NCI-H82 treated with DMSO at 0.1 percent for 48 hours (cell line): ENCODE measurements around the gene FITM2.
A peak's percentile ranks its signal among the peaks of the same experiment; 100 is the strongest.
"Not testable (repeated sequence)": the region's sequence is repeated elsewhere in the genome, so short reads cannot be mapped to it uniquely, and the experiment has no call there.

ENCODE experiments used
- DNase-seq: peaks from one replicate; lab custom pipeline; 2025; ENCODE audit not compliant: unreplicated experiment; lab: John Stamatoyannopoulos, UW

The FITM2 gene, protein sequence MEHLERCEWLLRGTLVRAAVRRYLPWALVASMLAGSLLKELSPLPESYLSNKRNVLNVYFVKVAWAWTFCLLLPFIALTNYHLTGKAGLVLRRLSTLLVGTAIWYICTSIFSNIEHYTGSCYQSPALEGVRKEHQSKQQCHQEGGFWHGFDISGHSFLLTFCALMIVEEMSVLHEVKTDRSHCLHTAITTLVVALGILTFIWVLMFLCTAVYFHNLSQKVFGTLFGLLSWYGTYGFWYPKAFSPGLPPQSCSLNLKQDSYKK

DNA sequence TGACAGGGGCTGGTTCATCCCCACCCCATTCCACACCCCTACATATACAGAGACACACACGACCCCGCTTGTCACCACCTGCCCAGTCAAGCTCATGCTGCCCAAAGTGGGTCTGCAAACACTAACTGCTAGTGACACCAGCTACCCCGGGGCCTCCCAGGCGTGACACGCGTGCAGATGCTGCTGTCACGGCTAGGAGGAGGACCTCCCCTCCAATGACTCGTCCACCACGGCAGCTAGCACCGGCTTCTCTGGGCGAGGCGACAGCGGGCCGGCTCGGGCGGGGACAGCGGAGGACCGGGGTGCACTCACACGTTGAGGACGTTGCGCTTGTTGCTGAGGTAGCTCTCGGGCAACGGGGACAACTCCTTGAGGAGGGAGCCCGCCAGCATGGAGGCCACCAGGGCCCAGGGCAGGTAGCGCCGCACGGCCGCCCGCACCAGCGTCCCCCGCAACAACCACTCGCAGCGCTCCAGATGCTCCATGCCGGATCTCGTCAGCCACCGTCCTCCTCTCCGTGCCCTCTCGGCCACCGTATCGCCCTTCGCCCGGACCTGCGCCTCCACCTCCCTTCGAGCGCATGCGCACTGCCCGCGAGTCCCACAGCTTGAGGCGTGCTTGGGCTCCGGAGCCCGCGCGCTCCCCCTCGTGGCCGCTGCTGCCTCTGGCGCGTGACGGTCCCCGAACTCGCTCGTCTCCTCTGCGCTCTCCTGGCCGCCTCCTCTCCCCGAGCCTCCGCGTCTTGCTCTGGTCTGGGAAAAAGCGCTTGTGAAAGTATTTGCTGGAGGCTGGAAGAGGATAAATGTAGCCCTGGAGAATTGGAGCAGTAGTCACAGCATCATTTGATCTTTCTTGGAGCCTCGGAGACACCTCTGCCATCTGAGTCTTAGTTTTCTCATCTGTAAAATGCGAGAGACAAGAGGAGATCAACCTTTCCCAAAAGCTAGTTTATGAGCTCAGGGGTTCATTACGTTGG is at the start of gene FITM2:
Gene FITM2, minus strand, starts transcription at position 539 of the 976 bp plus-strand sequence. Its CDS starts 54 bp downstream, at position 485.
- peak; percentile 78 for DNase-seq

DNA sequence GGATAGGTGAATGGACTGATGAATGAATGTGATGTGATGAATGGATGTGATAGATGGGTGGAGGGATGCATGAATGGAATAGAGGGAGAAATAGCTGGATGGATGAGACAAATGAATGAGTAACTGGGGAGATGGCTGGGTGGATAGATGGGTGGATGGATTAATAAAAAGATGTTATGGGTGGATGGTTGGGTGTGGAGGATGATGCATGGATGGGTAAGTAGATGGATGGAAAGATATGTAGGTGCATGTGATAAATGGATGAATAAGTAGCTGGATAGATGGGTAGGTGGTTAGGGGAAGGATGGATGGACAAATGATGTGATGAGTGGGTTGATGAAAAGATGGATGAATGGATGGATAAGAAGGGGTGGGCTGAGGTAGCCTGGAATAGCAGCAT is 49.2 kb upstream of the FITM2 start:
- DNase-seq: no peak

DNA sequence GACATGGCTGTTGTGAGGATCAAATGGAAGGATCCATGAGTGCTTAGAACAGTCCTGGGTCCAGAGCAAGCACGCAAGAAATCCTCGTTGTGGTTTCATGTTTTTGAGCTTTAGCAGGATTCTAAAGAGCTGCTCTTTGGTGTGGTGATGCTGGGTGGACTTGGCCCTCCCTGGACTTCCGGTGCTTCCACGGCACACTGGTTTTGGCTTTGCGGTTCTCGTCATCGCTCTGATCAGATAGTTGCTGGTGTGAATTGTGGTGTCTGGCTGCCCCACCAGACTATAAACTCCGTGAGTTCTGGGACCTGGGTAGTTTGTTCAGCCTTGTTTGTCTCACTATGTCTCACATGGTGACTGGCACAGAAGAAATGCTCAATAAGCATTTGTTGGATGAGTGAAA is 47.8 kb upstream of the FITM2 start:
- no peak for DNase-seq

DNA sequence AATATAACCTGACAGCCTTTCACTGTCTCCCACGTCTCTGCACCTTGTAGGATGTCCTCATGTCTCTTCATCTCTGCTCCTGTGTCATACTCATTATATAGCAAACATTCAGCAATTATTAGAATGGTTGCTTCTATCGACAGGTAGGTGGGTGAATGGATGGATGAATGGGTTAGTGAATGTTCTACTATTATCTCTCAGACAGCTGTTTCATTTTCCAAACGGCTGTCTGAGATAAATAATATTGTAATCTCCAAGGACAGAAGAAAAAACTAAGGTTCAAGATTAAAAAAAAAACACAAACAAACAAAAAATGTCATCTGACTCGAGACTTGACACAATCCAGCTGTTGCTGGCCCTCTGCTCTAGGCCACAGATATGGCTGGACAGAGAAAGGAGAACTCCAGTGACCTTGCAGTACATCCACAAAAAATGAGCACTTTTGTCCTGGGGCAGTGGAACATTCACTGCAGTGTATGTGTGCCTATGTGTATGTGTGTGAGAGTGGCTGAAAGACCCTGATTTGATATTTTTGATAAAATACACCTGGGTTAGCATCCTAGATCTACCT is 46.6 kb upstream of the FITM2 start:
- no peak for DNase-seq

DNA sequence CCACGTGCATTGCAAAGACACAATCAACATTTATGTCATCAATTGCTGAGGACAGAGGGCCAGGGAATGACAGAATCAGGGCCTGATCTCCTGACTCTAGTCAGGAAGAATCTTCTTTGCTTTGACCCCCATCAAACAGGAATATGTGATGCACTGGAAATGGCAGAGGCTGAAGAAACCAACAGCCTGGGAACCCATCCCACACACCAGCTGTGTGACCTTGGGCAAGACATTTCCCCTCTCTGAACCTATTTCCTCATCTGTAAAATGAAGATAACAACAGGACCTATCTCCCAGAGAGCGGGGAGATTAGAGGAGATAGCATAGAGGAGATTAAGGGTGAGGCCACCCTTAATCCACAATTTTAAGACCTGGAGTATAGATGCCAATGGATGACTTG is 46.0 kb upstream of the FITM2 start:
- no peak for DNase-seq

DNA sequence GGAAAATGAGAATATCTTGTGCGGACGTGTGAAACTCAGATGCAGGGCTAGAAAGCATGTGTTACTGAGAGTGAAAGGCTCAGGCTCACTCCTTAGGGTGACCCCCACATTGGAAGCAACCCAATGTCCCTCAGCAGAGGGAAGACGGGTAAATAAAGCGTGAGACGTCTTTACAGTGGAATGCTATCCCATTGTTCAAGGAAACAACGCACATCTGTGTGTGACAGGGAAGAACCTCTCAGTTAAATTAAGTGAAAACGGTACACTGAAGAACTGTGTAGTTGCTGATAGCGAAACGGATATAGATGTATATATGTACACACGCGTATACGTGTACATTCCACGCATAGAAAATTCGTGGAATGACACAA is 45.3 kb upstream of the FITM2 start:
- no peak for DNase-seq

DNA sequence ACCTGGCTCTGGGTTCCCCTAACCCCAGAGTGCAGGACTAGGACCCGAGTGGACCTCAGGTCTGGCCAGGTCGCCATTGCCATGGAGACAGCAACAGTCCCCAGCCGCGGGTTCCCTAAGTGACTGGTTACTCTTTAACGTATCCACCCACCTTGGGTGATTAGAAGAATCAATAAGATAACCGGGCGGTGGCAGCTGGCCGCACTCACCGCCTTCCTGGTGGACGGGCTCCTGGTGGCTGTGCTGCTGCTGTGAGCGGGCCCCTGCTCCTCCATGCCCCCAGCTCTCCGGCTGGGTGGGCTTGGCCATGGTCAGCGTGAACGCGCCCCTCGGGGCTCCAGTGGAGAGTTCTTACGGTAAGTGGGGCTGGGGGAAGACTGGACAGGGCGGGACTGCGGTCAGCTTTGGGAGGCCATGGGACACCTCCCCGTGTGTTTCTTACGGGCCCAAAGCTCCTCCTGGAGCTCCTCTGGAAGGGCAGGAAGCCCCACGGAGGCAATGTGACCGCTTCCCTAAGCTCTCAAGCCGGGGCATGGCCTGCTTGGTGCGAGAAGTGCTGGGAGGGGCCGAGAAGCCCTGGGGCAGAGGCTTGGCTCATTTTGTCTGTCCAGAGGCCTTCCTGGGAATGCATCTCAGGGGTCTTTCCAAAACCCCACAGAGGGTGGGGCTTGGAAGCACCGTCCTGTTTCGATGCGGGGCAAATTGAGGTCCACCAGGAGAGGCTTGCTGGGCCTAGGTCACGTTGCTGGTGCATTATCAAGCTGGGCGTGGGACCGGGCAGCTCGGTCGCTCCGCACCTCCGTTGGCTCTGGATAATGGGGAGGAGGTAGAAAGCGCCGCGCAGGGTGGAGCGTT is 44.7 kb upstream of the FITM2 start, which contains the start of gene HNF4A:
Gene HNF4A, plus strand, starts transcription at position 202 of the 855 bp plus-strand sequence. Its CDS starts 106 bp downstream, at position 308.
- DNase-seq: no peak

DNA sequence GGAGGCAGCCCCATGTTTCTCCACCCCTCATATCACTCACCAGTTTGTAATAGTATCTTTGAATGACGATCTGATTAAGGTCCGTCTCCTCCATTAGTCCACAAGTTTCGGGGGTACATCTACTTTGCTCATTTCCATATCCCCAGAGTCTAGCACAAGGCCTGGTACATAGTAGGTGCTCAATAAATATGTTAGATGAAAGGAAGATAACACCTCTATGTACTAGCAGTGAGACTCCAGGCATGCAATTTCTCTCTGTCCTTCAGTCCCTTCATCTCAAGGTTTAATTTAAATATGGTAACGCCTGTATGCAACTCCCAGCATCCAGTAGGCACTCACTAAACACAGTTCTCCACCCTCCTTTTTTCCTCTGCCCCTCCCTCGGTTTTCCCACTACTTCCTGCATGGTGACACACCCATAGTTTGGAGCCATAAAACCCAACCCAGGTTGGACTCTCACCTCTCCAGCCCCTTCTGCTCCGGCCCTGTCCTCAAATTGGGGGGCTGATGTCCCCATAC is 44.0 kb upstream of the FITM2 start:
- DNase-seq: no peak

DNA sequence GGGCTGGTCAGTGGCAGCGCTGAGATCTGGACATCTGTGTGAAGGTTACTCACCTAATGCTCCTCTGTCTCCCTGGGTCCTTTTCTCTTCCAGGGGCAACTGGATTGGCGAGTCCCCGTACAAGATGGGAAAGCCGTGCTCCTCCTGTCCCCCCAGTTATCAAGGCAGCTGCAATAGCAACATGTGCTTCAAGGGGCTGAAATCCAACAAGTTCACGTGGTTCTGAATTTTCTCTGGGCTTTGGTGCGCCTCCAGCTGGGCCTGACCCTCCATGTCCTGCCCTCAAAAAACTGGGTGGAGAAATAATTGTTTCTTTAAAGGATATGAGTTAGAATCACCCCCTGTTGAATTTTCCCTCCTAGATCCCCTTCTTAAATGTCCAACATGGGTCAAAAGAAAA is 39.6 kb upstream of the FITM2 start:
- no peak for DNase-seq

DNA sequence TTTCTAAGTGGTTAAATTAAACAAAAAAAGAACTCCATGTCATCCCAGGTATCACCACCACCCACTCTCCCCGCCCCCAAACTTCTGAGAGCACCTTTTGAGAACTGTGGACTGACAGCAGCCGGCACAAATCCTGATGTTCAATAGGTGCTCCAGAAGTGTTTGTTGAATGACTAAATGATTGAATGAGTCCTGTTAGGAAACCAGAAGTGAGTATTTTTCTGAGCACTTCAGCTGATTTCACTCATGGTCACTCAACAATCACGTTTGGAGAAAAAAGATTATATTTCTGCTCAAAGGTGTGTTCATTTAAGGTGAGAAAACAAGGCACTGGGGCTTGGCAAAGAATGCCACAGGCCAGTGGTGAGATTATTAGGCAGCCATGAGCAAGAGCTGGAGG is 38.3 kb upstream of the FITM2 start:
- no peak for DNase-seq

DNA sequence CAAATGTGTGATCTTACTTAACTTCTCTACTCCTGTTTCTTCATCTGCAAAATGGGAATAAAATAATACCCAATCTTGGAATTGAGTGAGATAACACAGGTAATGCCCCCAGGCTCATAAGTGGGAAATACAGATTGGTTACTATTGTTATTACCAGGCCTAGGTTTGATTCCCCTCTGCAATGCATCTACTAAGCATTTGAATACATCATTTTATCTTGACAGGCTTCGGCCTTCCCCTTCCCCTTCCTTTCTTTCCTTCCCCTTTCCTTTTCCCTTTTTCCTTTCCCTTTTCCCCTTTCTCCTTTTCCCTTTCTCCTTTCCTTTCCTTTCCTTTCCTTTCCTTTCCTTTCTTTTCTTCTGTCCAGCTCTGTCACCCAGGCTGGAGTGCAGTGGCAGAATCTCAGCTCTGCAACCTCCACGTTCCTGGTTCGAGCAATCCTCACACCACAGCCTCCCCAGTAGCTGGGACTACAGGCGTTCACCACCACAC is 37.2 kb upstream of the FITM2 start:
- DNase-seq: no peak

DNA sequence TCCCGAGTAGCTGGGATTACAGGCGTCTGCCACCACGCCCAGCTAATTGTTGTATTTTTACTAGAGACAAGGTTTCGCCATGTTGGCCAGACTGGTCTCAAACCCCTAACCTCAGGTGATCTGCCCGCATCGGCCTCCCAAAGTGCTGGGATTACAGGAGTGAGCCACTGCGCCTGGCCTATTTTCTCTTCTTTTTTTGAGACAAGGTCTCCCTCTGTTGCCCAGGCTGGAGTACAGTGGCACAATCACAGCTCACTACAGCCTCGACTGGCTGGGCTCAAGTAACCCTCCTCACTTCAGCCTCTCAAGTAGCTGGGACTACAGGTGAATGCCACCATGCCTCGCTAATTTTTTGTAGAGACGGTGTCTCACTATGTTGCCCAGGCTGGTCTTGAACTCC is 34.9 kb upstream of the FITM2 start:
- DNase-seq: not testable (repeated sequence)

DNA sequence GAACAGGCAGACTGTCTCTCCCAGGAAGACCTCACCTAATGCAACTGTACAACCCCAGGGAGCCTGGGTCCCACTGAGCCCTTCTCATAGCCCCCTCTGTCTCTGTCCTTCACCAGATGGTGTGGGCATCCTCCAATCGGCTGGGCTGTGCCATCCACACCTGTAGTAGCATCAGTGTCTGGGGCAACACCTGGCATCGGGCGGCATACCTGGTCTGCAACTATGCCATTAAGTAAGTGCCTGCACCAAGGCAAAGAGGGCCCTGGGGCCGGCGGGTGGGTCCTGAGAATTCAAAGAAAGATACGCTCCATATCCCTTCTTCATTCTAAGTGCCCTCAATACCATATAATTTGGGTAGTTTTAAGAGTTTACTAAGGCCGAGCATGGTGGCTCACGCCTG is 34.1 kb upstream of the FITM2 start:
- no peak for DNase-seq

DNA sequence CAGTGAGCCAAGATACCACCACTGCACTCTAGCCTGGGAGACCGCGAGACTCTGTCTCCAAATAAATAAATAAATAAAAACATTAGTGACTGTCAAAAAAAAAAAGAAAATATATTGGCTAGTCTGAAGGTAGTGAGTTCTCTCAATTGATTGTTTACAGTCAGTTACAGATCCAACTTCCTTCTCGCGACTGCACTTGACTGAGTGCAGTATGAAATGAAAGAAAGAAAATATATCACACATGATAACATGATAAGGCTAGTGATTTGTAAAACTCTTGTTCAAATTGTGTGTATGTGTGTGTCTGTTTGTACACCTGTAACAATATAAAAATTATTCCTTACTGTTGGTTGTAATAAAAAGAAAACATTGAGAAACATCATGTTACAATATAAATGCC is 33.7 kb upstream of the FITM2 start:
- no peak for DNase-seq

DNA sequence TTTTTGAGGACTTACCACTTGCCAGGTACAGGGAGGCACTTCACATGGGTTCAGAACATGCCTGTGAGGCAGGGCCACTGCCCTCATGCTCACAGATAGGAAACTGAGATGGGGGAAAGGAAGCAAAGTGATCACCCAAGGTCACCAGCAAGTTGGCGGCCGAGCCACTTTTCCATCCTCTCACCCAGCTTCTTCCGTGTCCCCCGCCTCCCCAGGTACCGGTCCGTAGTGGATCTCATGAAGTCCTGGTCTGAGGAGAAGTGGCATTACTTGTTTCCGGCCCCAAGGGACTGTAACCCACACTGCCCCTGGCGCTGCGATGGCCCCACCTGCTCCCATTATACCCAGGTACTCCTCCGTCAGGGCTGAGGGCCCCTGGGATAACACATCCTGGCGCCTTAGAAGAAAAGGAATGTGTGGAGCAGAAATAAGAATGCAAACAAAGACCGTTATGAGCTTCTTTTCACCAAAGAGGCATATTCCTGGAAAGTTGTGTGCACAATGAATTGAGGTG is 32.2 kb upstream of the FITM2 start:
- no peak for DNase-seq

DNA sequence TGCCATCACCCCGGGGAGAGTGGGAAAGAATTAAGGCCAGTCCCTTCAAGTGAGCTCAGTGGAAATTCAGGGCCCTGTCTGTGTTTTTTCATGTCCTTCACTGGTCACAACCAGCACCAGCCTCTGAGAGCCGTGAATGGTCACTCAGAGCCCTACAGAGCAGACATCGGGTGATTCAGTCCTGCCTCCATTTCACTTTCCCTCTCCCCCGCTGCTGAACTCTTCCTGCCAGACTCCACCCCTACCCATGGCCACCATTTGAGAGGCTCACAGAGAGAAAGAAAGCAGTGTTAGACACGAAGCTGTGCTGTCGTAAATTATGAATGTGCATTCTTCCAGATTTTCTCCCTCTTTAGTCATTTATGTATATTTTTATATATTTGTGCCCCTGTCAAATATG is 31.2 kb upstream of the FITM2 start:
- no peak for DNase-seq

DNA sequence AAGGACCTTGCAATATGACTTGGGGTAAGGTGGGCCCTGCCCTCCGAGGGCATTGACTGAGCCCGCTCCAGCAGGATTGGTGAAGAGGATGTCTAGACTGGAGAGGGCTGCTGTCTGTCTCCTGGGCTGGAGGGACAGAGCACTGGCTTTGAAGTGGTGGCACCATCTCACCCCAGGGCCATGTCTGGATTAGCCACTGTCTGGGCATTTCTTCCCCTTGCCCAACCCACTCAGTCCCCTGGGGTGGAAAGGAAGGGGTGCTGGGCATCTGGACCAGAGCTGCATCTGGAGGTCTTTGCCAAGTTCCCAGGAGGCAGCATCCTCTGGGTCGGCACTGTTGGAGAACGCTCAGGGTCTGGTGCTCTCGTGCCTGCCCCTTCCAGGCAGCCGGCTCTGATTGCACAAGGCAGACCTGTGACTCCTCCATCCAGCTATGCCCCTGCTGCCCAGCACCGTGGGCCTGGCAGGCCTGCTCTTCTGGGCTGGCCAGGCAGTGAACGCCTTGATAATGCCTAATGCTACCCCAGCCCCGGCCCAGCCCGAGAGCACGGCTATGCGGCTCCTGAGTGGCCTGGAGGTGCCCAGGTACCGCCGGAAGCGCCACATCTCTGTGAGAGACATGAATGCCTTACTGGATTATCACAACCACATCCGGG is 25.9 kb upstream of the FITM2 start, which contains the start of gene R3HDML:
Gene R3HDML, plus strand, starts transcription at position 319 of the 656 bp plus-strand sequence. Its CDS starts 115 bp downstream, at position 434.
- no peak for DNase-seq

DNA sequence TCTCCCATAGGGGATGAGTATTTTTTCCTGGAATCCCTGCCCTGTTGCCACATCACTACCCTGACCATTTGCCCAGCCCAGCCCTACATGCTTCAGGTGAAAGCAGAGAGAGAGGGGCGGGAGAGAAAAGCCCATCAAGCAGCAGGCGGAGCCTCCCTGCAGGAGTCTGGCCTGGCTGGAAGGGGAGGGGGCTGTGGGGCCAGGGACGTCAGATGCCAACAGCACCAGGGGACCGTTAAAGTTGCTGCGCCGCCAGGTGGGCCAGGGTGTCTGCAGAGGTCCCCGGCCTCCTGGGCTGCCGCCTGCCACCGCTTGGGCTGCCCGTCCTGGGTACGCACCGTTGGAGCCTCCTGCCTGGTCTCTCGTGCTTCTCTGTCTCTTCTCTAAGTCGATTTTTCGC is 25.1 kb upstream of the FITM2 start:
- DNase-seq: no peak

DNA sequence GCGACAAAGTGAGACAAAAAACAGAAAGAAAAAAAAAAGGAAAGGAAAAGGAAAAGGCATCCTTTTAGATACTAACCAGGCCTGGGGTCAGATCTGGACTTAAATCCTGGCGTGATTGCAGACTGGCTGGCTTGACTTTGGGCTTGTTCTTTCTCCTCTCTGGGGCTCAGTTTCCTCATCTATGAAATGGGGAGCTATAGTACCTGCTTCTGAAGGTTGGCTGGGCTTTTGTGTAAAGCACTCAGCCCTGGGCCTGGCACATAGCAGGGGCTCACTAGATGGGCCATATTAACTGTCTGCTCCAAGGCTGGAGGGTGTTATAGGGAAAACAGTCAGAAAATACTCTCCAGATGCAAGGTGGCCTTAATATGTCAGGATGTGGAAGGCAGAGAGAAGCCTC is 24.7 kb upstream of the FITM2 start:
- DNase-seq: no peak

DNA sequence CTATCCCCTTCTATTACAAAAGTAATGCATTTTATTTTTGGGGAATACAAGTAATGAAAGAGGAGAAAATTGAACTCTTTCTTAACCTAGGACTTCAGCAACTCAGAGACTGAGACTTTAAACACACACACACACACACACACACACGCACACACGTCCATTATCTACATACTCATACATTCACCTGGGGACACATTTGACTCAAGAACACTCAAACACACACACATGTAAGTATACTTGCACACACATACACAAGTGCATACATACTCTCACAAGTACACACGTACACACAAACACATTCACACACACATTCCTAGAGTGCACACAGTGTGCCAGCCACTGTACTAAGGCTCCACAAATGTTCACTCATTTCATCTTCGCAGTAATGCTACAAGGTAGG is 23.7 kb upstream of the FITM2 start:
- DNase-seq: no peak
